Measurements from ENCODE around the gene CRYBA1.

CRYBA1 gene

DNA sequence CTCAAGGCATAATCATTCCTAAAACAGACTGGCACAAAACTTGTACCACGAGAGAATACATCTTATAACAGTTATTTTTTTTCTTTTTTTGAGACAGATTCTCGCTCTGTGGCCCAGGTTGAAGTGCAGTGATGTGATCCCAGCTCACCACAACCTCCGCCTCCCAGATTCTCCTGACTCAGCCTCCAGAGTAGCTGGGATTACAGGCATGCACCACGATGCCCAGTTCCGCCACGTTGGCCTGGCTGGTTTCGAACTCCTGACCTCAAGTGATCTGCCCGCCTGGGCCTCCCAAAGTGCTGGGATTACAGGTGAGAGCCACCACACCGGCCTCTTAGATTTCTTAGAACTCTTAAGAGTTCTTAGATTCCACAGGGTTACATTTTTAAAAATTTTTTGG lies 43.2 kb downstream of the CRYBA1 start:
- H3K4me2 ChIP-seq (ENCODE audit: low read length) = no peak overlapping the region
- no peak overlapping the region for H3K27ac ChIP-seq
- peaks cover 9% of the 10 kb centered on the region for H3K4me1 ChIP-seq
- H3K9me3 ChIP-seq (ENCODE audit: control insufficient read depth, low read length) = no peaks in the 10 kb centered on the region
- peaks cover 63% of the 10 kb centered on the region for H3K79me2 ChIP-seq
- no peak overlapping the region for H2AFZ ChIP-seq
- H3K4me3 ChIP-seq (ENCODE audit: low read depth, low read length) = no peak overlapping the region
- H3K27me3 ChIP-seq (ENCODE audit: control insufficient read depth, insufficient read depth, low read length) = no peaks in the 10 kb centered on the region
- TF ChIP-seq, protein P1, sequence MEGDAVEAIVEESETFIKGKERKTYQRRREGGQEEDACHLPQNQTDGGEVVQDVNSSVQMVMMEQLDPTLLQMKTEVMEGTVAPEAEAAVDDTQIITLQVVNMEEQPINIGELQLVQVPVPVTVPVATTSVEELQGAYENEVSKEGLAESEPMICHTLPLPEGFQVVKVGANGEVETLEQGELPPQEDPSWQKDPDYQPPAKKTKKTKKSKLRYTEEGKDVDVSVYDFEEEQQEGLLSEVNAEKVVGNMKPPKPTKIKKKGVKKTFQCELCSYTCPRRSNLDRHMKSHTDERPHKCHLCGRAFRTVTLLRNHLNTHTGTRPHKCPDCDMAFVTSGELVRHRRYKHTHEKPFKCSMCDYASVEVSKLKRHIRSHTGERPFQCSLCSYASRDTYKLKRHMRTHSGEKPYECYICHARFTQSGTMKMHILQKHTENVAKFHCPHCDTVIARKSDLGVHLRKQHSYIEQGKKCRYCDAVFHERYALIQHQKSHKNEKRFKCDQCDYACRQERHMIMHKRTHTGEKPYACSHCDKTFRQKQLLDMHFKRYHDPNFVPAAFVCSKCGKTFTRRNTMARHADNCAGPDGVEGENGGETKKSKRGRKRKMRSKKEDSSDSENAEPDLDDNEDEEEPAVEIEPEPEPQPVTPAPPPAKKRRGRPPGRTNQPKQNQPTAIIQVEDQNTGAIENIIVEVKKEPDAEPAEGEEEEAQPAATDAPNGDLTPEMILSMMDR (IDR thresholded peaks at IDR 0.05) = no peak
- no peak overlapping the region for H3K9ac ChIP-seq
- H3K36me3 ChIP-seq (ENCODE audit: control insufficient read depth, insufficient read depth, low read length) = no peaks in the 10 kb centered on the region

DNA sequence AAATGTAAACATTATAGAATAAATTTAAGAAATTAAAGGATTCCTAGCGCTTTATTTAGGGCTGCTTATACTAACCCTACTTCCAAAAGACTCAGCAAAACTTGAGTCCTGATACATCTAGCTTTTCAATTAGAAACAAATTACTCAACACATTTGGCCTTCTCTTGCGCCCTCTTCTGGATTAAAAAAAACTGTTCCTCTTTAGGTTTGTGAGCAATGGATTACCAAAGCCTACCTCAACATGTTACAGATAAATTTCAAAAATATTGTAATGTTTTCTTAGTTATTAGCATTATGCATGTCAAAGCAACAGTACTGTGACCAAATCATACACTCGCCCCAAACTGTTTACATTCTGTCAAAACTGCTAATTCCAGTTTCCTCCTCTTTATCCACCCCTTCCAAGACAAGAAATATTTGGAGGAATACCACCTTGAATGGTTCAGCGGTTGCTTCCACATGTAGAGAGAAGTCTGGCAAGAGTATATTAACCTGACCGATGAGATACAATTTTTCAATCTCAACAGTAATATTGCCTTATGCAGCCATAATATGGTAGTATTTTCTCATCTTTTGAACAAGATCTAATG lies 44.6 kb downstream of the CRYBA1 start:
- H3K4me1 ChIP-seq = peaks cover 9% of the 10 kb centered on the region
- peak overlapping the region; percentile 70 for H3K4me3 ChIP-seq (ENCODE audit: low read depth, low read length)
- H2AFZ ChIP-seq = no peak overlapping the region
- TF ChIP-seq, protein P1 (IDR thresholded peaks at IDR 0.05) = peak; percentile 56
- peaks cover 51% of the 10 kb centered on the region for H3K79me2 ChIP-seq
- H3K36me3 ChIP-seq (ENCODE audit: control insufficient read depth, insufficient read depth, low read length) = no peaks in the 10 kb centered on the region
- H3K9me3 ChIP-seq (ENCODE audit: control insufficient read depth, low read length) = no peaks in the 10 kb centered on the region
- no peaks in the 10 kb centered on the region for H3K27me3 ChIP-seq (ENCODE audit: control insufficient read depth, insufficient read depth, low read length)
- peak overlapping the region; percentile 82 for H3K27ac ChIP-seq
- H3K4me2 ChIP-seq (ENCODE audit: low read length) = peak overlapping the region; percentile 95
- no peak overlapping the region for H3K9ac ChIP-seq

DNA sequence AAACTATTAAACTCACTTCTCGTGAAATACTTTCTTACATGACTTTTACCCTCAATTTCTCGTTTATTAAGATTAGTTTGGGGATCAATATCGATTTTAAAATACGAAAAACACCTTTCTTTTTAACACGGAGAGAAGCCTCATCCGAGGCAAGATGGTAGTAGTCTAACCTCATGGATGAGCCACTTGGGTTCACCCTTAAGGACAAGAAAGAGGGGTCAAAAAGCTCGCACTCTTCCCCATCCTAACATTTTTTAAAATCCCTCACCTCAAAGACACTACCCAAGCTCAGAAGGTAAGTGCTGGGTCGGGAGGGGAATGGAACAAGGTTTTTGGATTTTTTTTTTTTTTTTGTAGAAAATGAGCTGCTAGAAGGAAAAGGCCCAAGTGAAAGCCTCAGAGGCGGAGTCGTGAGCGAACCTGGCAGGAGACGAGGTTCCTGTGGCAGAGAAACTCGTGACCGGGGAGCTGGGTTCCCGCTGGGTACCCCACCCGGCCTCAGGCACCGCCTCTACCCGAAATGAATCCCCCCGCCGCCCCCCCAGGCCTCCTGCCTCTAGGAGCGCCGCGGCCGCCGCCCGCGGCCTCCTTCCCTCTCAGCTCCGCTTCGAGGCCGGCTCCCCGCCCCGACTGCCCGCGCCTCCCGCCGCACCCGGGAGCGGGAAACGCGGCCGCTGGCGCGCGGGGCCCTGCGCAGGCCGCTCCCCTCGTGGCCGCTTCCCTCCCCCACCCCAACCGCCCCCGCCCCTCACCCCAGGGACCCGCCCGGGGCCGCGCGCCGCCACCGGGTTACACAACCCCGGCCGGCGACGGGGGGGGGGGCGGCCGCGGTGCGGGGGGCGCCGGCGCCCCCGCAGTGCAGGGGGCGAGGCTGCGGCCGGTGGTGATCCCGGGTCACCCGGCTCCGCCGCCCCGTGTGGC lies 45.7 kb downstream of the CRYBA1 start:
- H2AFZ ChIP-seq = peak overlapping the region; percentile 74
- H3K36me3 ChIP-seq (ENCODE audit: control insufficient read depth, insufficient read depth, low read length) = no peaks in the 10 kb centered on the region
- peaks cover 45% of the 10 kb centered on the region for H3K79me2 ChIP-seq
- no peak overlapping the region for H3K9ac ChIP-seq
- peak overlapping the region; percentile 86 for H3K27ac ChIP-seq
- H3K4me3 ChIP-seq (ENCODE audit: low read depth, low read length) = peak overlapping the region; percentile 86
- H3K9me3 ChIP-seq (ENCODE audit: control insufficient read depth, low read length) = no peaks in the 10 kb centered on the region
- H3K4me2 ChIP-seq (ENCODE audit: low read length) = peak overlapping the region; percentile 95
- TF ChIP-seq, protein P1 (IDR thresholded peaks at IDR 0.05) = no peak
- H3K4me1 ChIP-seq = peaks cover 9% of the 10 kb centered on the region
- H3K27me3 ChIP-seq (ENCODE audit: control insufficient read depth, insufficient read depth, low read length) = no peaks in the 10 kb centered on the region

DNA sequence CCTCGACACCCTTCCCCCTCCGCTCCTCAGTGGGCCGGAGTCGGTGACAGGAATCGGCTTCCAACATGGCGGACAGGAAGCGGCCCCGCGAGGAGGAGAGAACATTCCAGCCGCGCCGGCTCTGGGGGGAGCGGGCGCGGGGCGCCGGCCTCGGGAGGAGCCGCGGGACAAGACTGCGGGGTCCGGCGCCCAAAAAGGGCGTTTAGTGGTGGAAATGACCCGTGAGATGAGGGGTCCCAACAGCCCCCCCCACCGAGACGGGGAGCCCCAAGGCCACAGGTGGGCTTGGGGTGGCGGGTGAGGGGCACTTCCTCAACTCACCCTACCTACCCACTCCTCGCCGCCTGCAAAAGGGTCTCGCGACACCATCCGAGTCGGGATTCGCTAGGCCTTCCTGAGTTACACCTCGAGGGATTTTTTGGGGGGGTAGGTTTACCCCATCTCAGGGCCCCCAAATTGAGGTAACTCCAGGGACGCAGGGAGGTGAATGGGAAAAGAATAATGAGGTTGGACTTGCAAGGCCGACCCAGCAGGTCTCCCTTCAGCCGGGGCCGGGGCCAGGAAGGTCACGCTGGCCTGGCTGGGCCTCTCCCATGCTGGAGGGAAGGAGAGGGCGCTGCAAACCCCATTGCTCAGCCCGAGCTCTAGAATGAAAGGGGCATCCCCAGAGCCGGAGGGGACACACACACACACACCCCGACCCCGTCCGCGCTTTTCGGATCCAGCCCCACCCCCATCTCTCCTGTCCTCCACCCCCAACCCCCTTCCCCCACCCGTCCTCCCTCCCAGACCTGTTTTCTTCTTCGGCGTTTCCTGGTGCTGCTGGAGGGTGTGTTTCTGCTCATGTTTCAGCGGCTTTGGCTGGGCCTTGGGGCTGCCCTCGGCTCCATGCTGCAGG lies 46.6 kb downstream of the CRYBA1 start:
- TF ChIP-seq, protein P1 (IDR thresholded peaks at IDR 0.05) = no peak

More for the DNA sequence above, 46.6 kb downstream of the CRYBA1 start:
- Histone ChIP-seq H3K9ac (peak overlapping the region; percentile 84), H3K36me3 (ENCODE audit: control insufficient read depth, insufficient read depth, low read length) (no peaks in the 10 kb centered on the region), H3K4me2 (ENCODE audit: low read length) (peak overlapping the region; percentile 83), H3K27ac (peak overlapping the region; percentile 86), H2AFZ (peak overlapping the region; percentile 86), H3K4me3 (ENCODE audit: low read depth, low read length) (peak overlapping the region; percentile 86), H3K27me3 (ENCODE audit: control insufficient read depth, insufficient read depth, low read length) (no peaks in the 10 kb centered on the region), H3K4me1 (peaks cover 9% of the 10 kb centered on the region), H3K79me2 (peaks cover 38% of the 10 kb centered on the region), H3K9me3 (ENCODE audit: control insufficient read depth, low read length) (no peaks in the 10 kb centered on the region)
